Measurements from ENCODE around the gene GALNT5.

GALNT5 gene

DNA sequence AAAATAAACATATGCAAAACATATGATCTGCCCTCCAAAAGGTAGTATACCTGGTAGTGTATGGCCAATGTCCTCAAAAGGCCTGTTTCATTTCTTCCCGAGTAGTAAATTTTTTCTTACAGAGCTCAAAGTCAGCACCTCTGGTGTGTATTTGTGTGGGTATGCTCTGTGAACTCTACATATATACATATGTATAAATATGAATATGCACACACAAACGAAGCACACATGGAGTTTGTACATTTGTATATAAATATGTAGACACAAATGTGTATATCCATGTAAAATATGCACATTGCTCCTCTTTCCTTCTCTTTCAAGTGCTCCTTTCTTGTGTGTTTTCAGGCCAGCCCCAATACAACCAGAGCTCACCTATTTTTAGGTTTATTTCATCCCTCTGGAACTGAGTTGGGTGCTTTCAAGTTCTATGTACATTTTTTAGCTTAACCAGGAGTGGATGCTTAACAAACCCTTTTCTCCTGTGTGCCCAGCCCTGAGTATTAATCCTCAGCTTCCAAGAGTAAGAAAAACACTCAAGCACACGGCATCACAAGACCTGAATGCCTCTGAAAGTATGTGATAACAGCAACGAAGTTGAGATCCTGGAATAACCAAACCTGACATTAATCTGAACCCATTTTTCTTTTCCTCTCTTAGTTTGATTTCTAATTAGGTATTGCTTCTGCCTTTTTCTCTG is 12.2 kb upstream of the GALNT5 start:
- H3K4me3 ChIP-seq (ENCODE audit: low read depth, low read length): no peak overlapping the region
- DNase-seq (ENCODE audit: low read depth): no peak

DNA sequence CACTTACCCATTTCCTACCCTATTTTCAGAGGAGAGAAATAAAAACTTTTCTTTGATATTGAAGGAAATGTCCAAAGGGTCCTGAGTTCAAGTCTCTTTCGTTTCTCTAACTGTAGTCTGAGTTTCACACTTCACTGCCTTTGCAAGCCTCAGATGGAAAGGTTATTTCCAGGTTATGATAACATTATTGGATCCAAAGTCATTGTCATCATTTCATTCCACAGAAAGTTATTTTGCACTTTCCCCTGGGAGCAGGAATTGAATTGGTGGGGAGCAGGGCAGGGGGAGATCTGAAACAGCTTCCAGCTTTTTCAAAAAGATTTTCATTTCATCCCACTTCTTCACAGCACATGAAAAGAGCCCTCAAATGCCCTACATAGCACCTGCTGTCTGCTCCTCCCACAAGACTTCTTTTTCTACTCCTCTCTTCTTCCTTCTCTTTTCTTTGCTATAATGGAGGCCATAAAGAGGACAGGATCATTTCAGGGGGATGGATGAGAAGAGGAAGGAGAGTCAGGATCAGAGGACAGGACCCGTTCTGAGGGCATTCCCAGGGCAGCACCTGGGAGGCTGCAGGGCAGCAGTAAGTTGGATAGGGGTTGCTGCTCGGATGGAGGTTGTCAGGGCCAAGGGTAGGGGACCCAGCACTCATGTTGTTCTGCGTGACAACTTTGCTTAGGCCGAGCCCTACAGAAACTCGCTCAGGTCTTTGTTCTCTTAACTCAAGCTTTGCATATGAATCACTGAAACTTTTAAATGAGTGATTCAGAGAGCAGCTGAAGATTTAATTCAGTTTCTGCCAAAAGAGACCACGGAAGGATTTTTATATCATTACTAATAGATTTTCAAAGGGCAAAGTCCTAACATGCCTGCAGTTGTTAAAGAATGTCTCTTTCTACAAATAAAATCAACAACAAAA is 11.4 kb upstream of the GALNT5 start:
- no peak for TF ChIP-seq MYC (IDR thresholded peaks at IDR 0.05; ENCODE audit: low read depth, low read length)
- TF ChIP-seq, protein P1, sequence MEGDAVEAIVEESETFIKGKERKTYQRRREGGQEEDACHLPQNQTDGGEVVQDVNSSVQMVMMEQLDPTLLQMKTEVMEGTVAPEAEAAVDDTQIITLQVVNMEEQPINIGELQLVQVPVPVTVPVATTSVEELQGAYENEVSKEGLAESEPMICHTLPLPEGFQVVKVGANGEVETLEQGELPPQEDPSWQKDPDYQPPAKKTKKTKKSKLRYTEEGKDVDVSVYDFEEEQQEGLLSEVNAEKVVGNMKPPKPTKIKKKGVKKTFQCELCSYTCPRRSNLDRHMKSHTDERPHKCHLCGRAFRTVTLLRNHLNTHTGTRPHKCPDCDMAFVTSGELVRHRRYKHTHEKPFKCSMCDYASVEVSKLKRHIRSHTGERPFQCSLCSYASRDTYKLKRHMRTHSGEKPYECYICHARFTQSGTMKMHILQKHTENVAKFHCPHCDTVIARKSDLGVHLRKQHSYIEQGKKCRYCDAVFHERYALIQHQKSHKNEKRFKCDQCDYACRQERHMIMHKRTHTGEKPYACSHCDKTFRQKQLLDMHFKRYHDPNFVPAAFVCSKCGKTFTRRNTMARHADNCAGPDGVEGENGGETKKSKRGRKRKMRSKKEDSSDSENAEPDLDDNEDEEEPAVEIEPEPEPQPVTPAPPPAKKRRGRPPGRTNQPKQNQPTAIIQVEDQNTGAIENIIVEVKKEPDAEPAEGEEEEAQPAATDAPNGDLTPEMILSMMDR (IDR thresholded peaks at IDR 0.05; ENCODE audit: low read depth, low read length): no peak
- TF ChIP-seq, protein P2, sequence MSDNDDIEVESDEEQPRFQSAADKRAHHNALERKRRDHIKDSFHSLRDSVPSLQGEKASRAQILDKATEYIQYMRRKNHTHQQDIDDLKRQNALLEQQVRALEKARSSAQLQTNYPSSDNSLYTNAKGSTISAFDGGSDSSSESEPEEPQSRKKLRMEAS (IDR thresholded peaks at IDR 0.05; ENCODE audit: low read depth, low read length): no peak
- no peak for TF ChIP-seq POLR2A (IDR thresholded peaks at IDR 0.05; ENCODE audit: extremely low read depth, insufficient read length)
- H3K4me3 ChIP-seq (ENCODE audit: low read depth, low read length): no peak overlapping the region
- no peak for DNase-seq (ENCODE audit: low read depth)

More for the DNA sequence above, 12.2 kb upstream of the GALNT5 start:
- TF ChIP-seq, protein P1 (IDR thresholded peaks at IDR 0.05; ENCODE audit: low read depth, low read length): no peak
- TF ChIP-seq MYC (IDR thresholded peaks at IDR 0.05; ENCODE audit: low read depth, low read length) (no peak), POLR2A (IDR thresholded peaks at IDR 0.05; ENCODE audit: extremely low read depth, insufficient read length) (no peak)
- TF ChIP-seq, protein P2 (IDR thresholded peaks at IDR 0.05; ENCODE audit: low read depth, low read length): no peak

DNA sequence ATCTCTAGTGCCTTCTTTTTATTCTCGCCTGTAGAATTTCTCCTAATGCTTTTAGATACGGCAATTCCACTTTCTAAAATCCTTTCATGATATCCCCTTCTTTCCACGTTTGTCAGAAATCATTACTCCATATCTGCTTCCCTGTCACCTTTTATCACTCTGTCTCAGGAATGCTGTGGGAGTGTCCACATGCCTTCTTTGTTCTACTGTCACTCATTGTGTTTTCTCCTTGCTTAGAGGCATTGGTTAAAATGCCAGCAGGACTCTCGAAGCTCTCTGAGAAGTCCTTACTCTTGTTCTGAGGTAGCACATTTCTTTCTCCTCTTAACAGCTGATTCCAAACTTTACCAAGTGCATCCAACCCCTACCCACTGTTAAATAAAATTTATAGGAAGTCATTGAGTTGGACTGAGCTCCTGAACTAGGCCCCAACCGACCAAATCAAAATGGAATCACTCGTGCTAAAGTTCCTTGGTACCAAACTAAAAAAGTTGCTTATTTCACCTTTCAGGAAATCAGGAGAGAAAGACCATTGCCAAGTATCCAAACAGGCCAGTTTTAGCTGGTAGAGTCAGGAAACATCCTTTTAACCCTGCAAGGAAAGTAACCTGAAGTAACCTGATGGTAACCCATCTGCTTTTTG is 10.6 kb upstream of the GALNT5 start:
- DNase-seq (ENCODE audit: low read depth): no peak
- H3K4me3 ChIP-seq (ENCODE audit: low read depth, low read length): no peak overlapping the region
- TF ChIP-seq POLR2A (IDR thresholded peaks at IDR 0.05; ENCODE audit: extremely low read depth, insufficient read length): no peak
- TF ChIP-seq, protein P1 (IDR thresholded peaks at IDR 0.05; ENCODE audit: low read depth, low read length): no peak
- TF ChIP-seq, protein P2 (IDR thresholded peaks at IDR 0.05; ENCODE audit: low read depth, low read length): no peak
- TF ChIP-seq MYC (IDR thresholded peaks at IDR 0.05; ENCODE audit: low read depth, low read length): no peak

DNA sequence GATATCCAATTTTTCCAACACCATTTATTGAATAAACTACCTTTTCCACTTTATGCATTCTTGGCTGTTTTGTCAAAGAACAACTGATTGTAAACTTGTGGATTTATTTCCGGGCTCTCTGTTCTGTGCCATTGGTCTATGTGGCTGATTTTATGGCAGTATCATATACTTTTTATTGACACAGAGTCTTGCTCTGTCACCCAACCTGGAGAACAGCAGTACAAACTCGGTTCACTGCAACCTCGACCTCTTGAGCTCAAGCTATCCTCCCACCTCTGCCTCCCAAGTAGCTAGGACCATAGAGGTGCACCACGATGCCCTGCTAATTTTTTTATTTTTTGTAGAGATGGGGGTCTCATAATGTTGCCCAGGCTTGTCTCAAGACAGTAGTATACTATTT is 6.7 kb upstream of the GALNT5 start:
- DNase-seq (ENCODE audit: low read depth): no peak
- TF ChIP-seq, protein P2 (IDR thresholded peaks at IDR 0.05; ENCODE audit: low read depth, low read length): no peak
- no peak for TF ChIP-seq POLR2A (IDR thresholded peaks at IDR 0.05; ENCODE audit: extremely low read depth, insufficient read length)
- no peak for TF ChIP-seq MYC (IDR thresholded peaks at IDR 0.05; ENCODE audit: low read depth, low read length)
- TF ChIP-seq, protein P1 (IDR thresholded peaks at IDR 0.05; ENCODE audit: low read depth, low read length): no peak

DNA sequence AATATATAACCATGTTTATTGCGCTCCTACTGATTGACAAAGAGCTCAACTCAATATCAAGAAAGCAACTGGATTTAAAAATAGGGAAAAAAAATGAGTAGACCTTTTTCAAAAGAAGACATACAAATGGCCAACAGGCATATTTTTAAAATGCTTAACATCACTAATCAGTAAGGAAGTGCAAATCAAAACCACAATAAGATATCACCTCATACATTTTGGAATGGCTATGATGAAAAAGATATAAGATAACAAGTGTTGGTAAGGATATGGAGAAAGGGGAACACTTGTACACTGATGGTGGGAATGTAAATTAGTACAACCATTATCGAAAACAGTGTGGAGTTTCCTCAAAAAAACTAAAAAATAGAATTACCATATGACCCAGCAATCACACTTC is 5.6 kb upstream of the GALNT5 start:
- DNase-seq (ENCODE audit: low read depth): no peak
- H3K4me3 ChIP-seq (ENCODE audit: low read depth, low read length): no peak overlapping the region
- no peak for TF ChIP-seq MYC (IDR thresholded peaks at IDR 0.05; ENCODE audit: low read depth, low read length)

More for the DNA sequence above, 6.7 kb upstream of the GALNT5 start:
- no peak overlapping the region for H3K4me3 ChIP-seq (ENCODE audit: low read depth, low read length)

DNA sequence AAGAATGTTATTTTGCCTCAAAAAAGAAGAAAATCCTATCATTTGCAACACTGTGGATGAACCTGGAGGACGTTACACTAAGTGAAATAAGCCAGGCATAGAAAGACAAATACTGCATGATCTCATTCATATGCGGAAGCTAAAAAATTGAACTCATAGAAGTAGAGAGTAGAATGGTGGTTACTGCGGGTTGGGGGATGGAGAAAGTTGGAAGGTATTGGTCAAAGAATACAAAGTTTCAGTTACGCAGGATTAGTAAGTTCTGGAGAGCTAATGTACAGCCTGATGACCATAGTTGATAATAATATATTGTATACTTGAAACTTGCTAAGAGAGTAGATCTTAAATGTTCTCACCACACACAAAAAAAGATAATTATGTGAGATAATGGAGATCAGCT is 5.0 kb upstream of the GALNT5 start:
- DNase-seq (ENCODE audit: low read depth): no peak
- no peak overlapping the region for H3K4me3 ChIP-seq (ENCODE audit: low read depth, low read length)
- TF ChIP-seq, protein P2 (IDR thresholded peaks at IDR 0.05; ENCODE audit: low read depth, low read length): no peak
- TF ChIP-seq, protein P1 (IDR thresholded peaks at IDR 0.05; ENCODE audit: low read depth, low read length): no peak
- TF ChIP-seq MYC (IDR thresholded peaks at IDR 0.05; ENCODE audit: low read depth, low read length) (no peak), POLR2A (IDR thresholded peaks at IDR 0.05; ENCODE audit: extremely low read depth, insufficient read length) (no peak)

Measured in NB4 (cell line).